ENCODE results near the gene DENND4A. TPM values are rescaled to one million over a fixed set of nuclear protein-coding genes. Genes with fewer than 3 reads are reported as not detected.
"Not testable (repeated sequence)": the region's sequence is repeated elsewhere in the genome, so short reads cannot be mapped to it uniquely, and the experiment has no call there.

DENND4A gene
- total RNA-seq, 3 donors from 2014 or later: 25.3 to 59.0 (median 48.2) TPM

GRCh38 chr15:65740148-65740547 lies 51.9 kb downstream of the DENND4A start:
- Histone ChIP-seq H3K27me3 (no peaks in the 10 kb centered on the region), H3K4me1 (no peaks in the 10 kb centered on the region), H3K9me3 (no peaks in the 10 kb centered on the region), H3K4me3 (no peak overlapping the region), H3K36me3 (peaks cover 6% of the 10 kb centered on the region), H3K27ac (no peak overlapping the region)
- intact Hi-C loops (cut with DNase I; ENCODE audit: low total_unique reads): no loop called here
- TF ChIP-seq, protein P1, sequence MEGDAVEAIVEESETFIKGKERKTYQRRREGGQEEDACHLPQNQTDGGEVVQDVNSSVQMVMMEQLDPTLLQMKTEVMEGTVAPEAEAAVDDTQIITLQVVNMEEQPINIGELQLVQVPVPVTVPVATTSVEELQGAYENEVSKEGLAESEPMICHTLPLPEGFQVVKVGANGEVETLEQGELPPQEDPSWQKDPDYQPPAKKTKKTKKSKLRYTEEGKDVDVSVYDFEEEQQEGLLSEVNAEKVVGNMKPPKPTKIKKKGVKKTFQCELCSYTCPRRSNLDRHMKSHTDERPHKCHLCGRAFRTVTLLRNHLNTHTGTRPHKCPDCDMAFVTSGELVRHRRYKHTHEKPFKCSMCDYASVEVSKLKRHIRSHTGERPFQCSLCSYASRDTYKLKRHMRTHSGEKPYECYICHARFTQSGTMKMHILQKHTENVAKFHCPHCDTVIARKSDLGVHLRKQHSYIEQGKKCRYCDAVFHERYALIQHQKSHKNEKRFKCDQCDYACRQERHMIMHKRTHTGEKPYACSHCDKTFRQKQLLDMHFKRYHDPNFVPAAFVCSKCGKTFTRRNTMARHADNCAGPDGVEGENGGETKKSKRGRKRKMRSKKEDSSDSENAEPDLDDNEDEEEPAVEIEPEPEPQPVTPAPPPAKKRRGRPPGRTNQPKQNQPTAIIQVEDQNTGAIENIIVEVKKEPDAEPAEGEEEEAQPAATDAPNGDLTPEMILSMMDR (IDR thresholded peaks at IDR 0.05): no peak
- no peak for TF ChIP-seq POLR2A (IDR thresholded peaks at IDR 0.05)
- TF ChIP-seq POLR2AphosphoS5 (IDR thresholded peaks at IDR 0.05): no peak
- no peak for DNase-seq (ENCODE audit: low spot score in 2 of 2)

GRCh38 chr15:65738649-65739048 lies 53.4 kb downstream of the DENND4A start:
- Histone ChIP-seq H3K27me3 (no peaks in the 10 kb centered on the region), H3K27ac (no peak overlapping the region), H3K9me3 (no peaks in the 10 kb centered on the region), H3K36me3 (peaks cover 6% of the 10 kb centered on the region), H3K4me3 (no peak overlapping the region), H3K4me1 (no peaks in the 10 kb centered on the region)
- no peak for TF ChIP-seq POLR2A (IDR thresholded peaks at IDR 0.05)
- TF ChIP-seq POLR2AphosphoS5 (IDR thresholded peaks at IDR 0.05): no peak
- TF ChIP-seq, protein P1 (IDR thresholded peaks at IDR 0.05): no peak
- no peak for DNase-seq (ENCODE audit: low spot score in 2 of 2)
- intact Hi-C loops (cut with DNase I; ENCODE audit: low total_unique reads): no loop called here

- intact Hi-C loops (cut with DNase I; ENCODE audit: low total_unique reads); H3K27me3 ChIP-seq; H3K4me3 ChIP-seq; DNase-seq (ENCODE audit: low spot score in 2 of 2); H3K9me3 ChIP-seq; H3K4me1 ChIP-seq; H3K27ac ChIP-seq; H3K36me3 ChIP-seq: not testable (repeated sequence)
These were observed 58.5 kb downstream of the DENND4A start for GRCh38 chr15:65733599-65733998.

- Histone ChIP-seq H3K27me3 (no peaks in the 10 kb centered on the region), H3K4me1 (no peaks in the 10 kb centered on the region), H3K36me3 (no peaks in the 10 kb centered on the region), H3K4me3 (no peak overlapping the region), H3K9me3 (no peaks in the 10 kb centered on the region), H3K27ac (no peak overlapping the region)
- DNase-seq (ENCODE audit: low spot score in 2 of 2): no peak
- TF ChIP-seq POLR2A (IDR thresholded peaks at IDR 0.05) (no peak), POLR2AphosphoS5 (IDR thresholded peaks at IDR 0.05) (no peak)
- TF ChIP-seq, protein P1 (IDR thresholded peaks at IDR 0.05): no peak
- intact Hi-C loops (cut with DNase I; ENCODE audit: low total_unique reads): no loop called here
These were observed 59.4 kb downstream of the DENND4A start for GRCh38 chr15:65732698-65733097.

DNA sequence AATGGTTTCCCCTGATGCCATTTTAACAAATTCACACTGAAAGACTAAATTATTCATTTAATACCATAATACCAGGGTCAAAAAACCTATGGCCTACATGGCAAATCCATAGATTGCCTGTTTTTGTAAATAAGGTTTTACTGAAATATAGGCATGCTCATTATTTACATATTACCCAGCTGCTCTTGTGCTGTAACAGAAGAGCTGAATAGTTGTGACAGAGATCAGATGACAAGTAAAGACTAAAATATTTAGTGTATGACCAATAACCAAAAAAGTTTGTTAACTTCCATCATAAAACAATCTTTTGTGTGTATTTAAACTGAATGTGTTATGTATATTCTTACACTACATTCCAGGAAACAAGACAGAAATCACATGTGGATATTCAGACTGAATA lies 60.2 kb downstream of the DENND4A start:
- Histone ChIP-seq H3K27ac (no peak overlapping the region), H3K36me3 (no peaks in the 10 kb centered on the region), H3K4me1 (no peaks in the 10 kb centered on the region), H3K9me3 (no peaks in the 10 kb centered on the region), H3K27me3 (no peaks in the 10 kb centered on the region), H3K4me3 (no peak overlapping the region)
- no peak for TF ChIP-seq POLR2AphosphoS5 (IDR thresholded peaks at IDR 0.05)
- TF ChIP-seq, protein P1 (IDR thresholded peaks at IDR 0.05): no peak
- TF ChIP-seq POLR2A (IDR thresholded peaks at IDR 0.05): no peak
- intact Hi-C loops (cut with DNase I; ENCODE audit: low total_unique reads): no loop called here
- DNase-seq (ENCODE audit: low spot score in 2 of 2): no peak

DNA sequence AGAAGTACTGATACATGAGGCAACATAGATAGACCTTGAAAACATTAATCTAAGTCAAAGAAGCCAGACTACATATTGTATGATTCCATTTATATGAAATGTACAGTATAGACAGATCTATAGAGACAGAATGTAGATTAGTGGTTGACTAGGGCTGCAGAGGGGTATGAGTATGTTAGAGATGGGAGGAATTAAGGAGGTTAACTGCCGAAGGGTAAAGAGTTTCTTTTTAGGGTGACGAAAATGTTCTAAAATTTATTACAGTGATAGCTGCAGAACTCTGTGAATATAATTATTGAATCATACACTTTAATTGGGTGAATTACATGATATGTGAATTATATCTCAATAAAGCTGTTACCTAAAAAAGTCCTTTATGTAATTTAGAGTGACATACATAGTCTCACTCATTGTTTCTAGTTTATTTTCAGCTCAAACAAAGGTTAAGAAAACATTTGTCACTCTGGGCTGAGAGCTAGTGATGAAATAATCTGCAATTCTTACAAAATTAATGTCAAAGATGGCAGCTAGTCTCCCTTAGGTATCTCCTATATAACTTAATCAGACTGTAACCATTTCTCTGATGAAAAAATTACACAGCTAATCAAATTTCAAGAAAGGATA lies 61.4 kb downstream of the DENND4A start:
- no peak for DNase-seq (ENCODE audit: low spot score in 2 of 2)
- no peaks in the 10 kb centered on the region for H3K27me3 ChIP-seq

More for the DNA sequence above, 61.4 kb downstream of the DENND4A start:
- H3K9me3 ChIP-seq: no peaks in the 10 kb centered on the region
- no peak overlapping the region for H3K27ac ChIP-seq
- intact Hi-C loops (cut with DNase I; ENCODE audit: low total_unique reads): no loop called here
- H3K4me1 ChIP-seq: no peaks in the 10 kb centered on the region
- H3K4me3 ChIP-seq: no peak overlapping the region
- TF ChIP-seq, protein P1 (IDR thresholded peaks at IDR 0.05): no peak
- TF ChIP-seq POLR2A (IDR thresholded peaks at IDR 0.05): no peak
- no peak for TF ChIP-seq POLR2AphosphoS5 (IDR thresholded peaks at IDR 0.05)
- H3K36me3 ChIP-seq: no peaks in the 10 kb centered on the region
